Chondrocyte (in vitro differentiated cells): ENCODE measurements around the gene KRTAP9-2. TPM values are rescaled to one million over a fixed set of nuclear protein-coding genes. Genes with fewer than 3 reads are reported as not detected.
"Not testable (repeated sequence)": the region's sequence is repeated elsewhere in the genome, so short reads cannot be mapped to it uniquely, and the experiment has no call there.

ENCODE experiments used
- DNase-seq: peaks from one replicate; pipeline ENCODE4 v3.0.0; 2021; ENCODE audit warnings: mixed read lengths, low spot score
- H3K27ac Mint-ChIP-seq: one replicate; pipeline ENCODE4 v1.8.0; 2021; ENCODE audit warnings: mild to moderate bottlenecking, moderate library complexity, mixed read lengths; ENCODE audit not compliant: unreplicated experiment
- H3K27me3 Mint-ChIP-seq: 2 replicates; pipeline ENCODE4 v1.8.0; 2021; ENCODE audit warnings: low read depth, mixed read lengths
- H3K36me3 Mint-ChIP-seq: 2 replicates; pipeline ENCODE4 v1.8.0; 2021; ENCODE audit warnings: low read depth, mixed read lengths
- H3K4me1 Mint-ChIP-seq: 2 replicates; pipeline ENCODE4 v1.8.0; 2021; ENCODE audit warnings: low read depth, mild to moderate bottlenecking, mixed read lengths
- H3K4me3 Mint-ChIP-seq: one replicate; pipeline ENCODE4 v1.8.0; 2021; ENCODE audit warnings: mild to moderate bottlenecking, moderate library complexity, mixed read lengths; ENCODE audit not compliant: unreplicated experiment
- H3K9me3 Mint-ChIP-seq: 2 replicates; pipeline ENCODE4 v1.8.0; 2021; ENCODE audit warnings: low read depth, mixed read lengths
- long read RNA-seq: library from polyadenylated mRNA; stranded (forward); transcript quantifications from one replicate; pipeline ENCODE4 v2.0.0, GENCODE V29; 2021
- total RNA-seq: library from RNA; stranded (reverse); gene quantifications from 3 replicates; pipeline ENCODE4 v1.2.1, GENCODE V29; 2021
- TF ChIP-seq, protein P1 (sequence below): fragments of 200-600 bp; sonication (generic); IDR thresholded peaks from 2 replicates; pipeline ENCODE4 v1.5.0; 2021; ENCODE audit warnings: antibody characterized with exemption, mild to moderate bottlenecking, moderate library complexity

KRTAP9-2 gene, protein sequence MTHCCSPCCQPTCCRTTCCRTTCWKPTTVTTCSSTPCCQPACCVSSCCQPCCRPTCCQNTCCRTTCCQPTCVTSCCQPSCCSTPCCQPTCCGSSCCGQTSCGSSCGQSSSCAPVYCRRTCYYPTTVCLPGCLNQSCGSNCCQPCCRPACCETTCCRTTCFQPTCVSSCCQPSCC
- total RNA-seq: not detected in 3 replicates
- long read RNA-seq: 0 reads

DNA sequence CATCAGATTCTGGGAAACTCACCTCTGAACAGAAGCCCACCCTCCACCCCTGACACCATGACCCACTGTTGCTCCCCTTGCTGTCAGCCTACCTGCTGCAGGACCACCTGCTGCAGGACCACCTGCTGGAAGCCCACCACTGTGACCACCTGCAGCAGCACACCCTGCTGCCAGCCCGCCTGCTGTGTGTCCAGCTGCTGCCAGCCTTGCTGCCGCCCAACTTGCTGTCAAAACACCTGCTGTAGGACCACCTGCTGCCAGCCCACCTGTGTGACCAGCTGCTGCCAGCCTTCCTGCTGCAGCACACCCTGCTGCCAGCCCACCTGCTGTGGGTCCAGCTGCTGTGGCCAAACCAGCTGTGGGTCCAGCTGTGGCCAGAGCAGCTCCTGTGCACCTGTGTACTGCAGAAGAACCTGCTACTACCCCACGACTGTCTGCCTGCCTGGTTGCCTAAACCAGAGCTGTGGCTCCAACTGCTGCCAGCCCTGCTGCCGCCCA is at the start of gene KRTAP9-2:
TSS of gene KRTAP9-2 (plus strand) at position 51 of the 498 bp plus-strand sequence. CDS start at position 58, 7 bp downstream.
- H3K36me3 Mint-ChIP-seq, H3K27ac Mint-ChIP-seq, H3K9me3 Mint-ChIP-seq, DNase-seq, H3K4me3 Mint-ChIP-seq, H3K4me1 Mint-ChIP-seq: not testable (repeated sequence)
- H3K27me3 Mint-ChIP-seq: peaks cover 19% of the 10 kb centered on the region

DNA sequence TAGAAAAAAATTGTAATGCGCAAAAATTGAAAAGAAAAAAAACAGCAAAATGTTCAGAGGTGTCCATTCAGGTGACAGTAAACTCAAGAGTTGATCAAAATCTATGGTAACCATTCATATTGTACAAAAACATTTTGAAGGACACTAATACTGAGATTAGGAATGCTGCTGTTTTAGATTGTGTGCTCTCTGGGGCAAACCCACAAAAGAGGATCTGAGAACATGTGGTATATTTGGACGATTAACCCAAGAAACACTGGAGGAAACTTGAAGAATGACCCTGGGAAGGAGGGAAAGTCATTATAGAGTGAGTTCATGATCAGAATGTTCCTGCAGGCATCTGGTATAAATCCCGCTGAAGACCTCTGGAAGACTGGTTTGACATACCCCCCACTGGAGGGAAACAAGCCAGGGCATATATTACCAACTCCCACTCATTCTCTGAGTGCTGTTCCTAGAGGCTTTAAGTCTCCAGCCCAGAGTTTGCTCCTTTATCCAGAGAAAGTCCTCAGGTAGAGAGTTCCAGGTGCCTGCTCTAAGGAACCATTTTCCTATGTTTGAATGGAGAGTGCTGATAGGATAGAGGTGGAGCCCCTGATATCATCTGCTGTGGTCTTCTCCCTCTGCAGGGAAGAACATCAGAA is 49.6 kb upstream of the KRTAP9-2 start:
- TF ChIP-seq, protein P1, sequence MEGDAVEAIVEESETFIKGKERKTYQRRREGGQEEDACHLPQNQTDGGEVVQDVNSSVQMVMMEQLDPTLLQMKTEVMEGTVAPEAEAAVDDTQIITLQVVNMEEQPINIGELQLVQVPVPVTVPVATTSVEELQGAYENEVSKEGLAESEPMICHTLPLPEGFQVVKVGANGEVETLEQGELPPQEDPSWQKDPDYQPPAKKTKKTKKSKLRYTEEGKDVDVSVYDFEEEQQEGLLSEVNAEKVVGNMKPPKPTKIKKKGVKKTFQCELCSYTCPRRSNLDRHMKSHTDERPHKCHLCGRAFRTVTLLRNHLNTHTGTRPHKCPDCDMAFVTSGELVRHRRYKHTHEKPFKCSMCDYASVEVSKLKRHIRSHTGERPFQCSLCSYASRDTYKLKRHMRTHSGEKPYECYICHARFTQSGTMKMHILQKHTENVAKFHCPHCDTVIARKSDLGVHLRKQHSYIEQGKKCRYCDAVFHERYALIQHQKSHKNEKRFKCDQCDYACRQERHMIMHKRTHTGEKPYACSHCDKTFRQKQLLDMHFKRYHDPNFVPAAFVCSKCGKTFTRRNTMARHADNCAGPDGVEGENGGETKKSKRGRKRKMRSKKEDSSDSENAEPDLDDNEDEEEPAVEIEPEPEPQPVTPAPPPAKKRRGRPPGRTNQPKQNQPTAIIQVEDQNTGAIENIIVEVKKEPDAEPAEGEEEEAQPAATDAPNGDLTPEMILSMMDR: no peak
- H3K27ac Mint-ChIP-seq: no peak overlapping the region
- H3K4me3 Mint-ChIP-seq: no peak overlapping the region
- no peaks in the 10 kb centered on the region for H3K36me3 Mint-ChIP-seq
- no peaks in the 10 kb centered on the region for H3K9me3 Mint-ChIP-seq
- H3K4me1 Mint-ChIP-seq: no peaks in the 10 kb centered on the region
- H3K27me3 Mint-ChIP-seq: peaks cover 5% of the 10 kb centered on the region
- no peak for DNase-seq

DNA sequence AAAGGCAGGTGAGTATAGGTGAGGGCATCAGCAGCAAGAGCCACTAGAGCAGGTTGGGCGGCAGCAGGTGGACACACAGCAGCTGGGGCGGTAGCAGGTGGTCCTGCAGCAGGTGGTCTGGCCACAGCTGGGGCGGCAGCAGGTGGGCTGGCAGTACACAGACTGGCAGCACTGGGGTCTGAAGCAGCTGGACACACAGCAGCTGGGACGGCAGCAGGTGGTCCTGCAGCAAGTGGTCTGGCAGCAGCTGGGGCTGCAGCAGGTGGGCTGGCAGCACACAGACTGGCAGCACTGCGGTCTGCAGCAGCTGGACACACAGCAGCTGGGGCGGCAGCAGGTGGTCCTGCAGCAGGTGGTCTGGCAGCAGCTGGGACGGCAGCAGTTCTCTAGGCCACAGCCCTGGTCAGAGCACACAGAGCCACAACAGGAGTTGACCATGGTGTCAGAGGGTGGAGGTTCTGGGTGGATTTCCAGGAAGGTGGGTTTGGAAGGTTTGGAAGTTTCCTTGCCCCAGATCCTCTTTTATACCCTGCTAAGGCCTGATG is 48.6 kb upstream of the KRTAP9-2 start, which contains the start of gene KRTAP4-2:
TSS of gene KRTAP4-2 (minus strand) at position 495 of the 545 bp plus-strand sequence. CDS start at position 438, 57 bp downstream.
- peaks cover 3% of the 10 kb centered on the region for H3K27me3 Mint-ChIP-seq
- TF ChIP-seq, protein P1: no peak
- no peaks in the 10 kb centered on the region for H3K9me3 Mint-ChIP-seq
- no peak within 1 kb of the TSS for H3K27ac Mint-ChIP-seq
- DNase-seq: no peak
- no peaks in the 10 kb centered on the region for H3K36me3 Mint-ChIP-seq
- no peak within 1 kb of the TSS for H3K4me3 Mint-ChIP-seq
- H3K4me1 Mint-ChIP-seq: no peaks in the 10 kb centered on the region

DNA sequence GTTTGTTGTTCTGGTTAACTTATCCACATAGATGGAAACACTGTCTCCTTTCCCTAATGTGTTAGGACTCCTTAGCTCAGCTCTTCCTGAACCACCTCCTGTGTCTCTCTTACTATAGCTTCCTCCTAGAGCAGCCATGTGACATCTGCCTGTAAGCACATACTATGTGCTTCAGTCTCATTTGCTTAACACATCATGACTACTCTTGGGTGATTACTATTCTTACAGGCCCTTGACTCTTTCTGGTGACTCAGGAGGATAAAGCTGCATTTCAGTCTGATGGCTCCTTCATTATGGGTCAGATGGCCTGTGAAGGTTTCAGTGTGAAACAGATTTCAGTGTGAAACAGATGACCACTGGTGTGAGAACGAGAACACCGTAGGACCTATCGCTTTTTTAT is 48.1 kb upstream of the KRTAP9-2 start:
- no peaks in the 10 kb centered on the region for H3K4me1 Mint-ChIP-seq
- H3K9me3 Mint-ChIP-seq: no peaks in the 10 kb centered on the region
- H3K27me3 Mint-ChIP-seq: peaks cover 3% of the 10 kb centered on the region
- no peak overlapping the region for H3K27ac Mint-ChIP-seq
- TF ChIP-seq, protein P1: no peak
- DNase-seq: no peak
- H3K36me3 Mint-ChIP-seq: no peaks in the 10 kb centered on the region
- H3K4me3 Mint-ChIP-seq: no peak overlapping the region

DNA sequence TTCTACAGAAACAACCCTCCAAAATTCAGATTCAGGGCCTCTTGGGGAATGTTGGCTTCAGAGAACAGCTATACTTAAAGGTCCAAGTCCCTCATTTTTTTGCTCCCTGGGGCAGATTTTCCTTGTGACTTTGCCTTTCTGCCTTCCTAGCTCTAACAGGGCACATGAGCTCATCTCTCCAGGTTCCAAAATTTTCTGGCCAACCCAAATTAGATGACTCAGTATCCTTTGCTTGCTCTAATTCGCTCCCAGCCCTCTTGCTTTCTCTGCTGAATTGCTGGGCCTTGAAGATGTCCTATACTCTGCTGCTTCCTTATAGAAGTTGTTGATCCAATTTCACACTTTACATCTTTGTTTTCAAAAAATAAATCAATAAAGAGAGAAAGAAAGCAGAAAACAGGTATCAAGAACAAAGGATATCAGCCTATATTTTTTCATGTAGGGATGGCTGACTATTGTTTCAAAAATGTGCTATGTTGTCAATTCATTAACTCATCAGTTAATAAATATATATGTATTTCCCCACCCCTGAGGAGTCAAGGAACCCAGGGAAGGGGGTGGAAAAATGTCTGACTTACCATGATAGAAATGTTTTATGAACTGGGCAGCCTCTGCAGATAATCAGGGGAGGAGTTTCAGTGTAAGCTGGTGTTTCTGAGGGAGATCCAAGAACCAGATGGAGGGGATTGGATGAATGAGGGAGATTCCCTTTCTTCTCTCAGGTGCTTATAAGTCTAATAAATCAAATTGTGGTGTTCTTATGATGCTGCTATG is 47.4 kb upstream of the KRTAP9-2 start:
- H3K9me3 Mint-ChIP-seq: no peaks in the 10 kb centered on the region
- no peak overlapping the region for H3K27ac Mint-ChIP-seq
- TF ChIP-seq, protein P1: no peak
- H3K27me3 Mint-ChIP-seq: peaks cover 4% of the 10 kb centered on the region
- H3K4me1 Mint-ChIP-seq: no peaks in the 10 kb centered on the region
- no peak for DNase-seq
- H3K4me3 Mint-ChIP-seq: no peak overlapping the region
- H3K36me3 Mint-ChIP-seq: no peaks in the 10 kb centered on the region
